HepG2 (cell line): ENCODE results near the gene SNX18. TPM values are rescaled to one million over a fixed set of nuclear protein-coding genes. Genes with fewer than 3 reads are reported as not detected.

Experiments used
- ATAC-seq: fragments of 200-7000 bp; cut with Tn5 transposase; 3 replicates; pipeline ENCODE4 v1.9.1; 2020; ENCODE audit warnings: mild to moderate bottlenecking, moderate library complexity
- BruUV-seq: library from RNA; stranded (reverse); fragments of 400-500 nt; replicated peaks from 2 replicates; lab custom pipeline; 2021; lab: Mats Ljungman, UMichigan
- CTCF ChIA-PET: fragments of 300-600 bp; formaldehyde crosslinking; extraction: SDS; loops from one replicate; lab custom pipeline; 2021; ENCODE audit warnings: low total read pairs, inconsistent platforms, low intra/inter-chr PET ratio; lab: Yijun Ruan, JAX
- POLR2A ChIA-PET: fragments of 350-600 bp; sonication (Branson Sonifier 250); formaldehyde crosslinking; loops from one replicate; lab custom pipeline; 2020; ENCODE audit warnings: antibody characterized with exemption, inconsistent platforms; lab: Yijun Ruan, JAX
- DNase-seq: peaks from one replicate; pipeline ENCODE4 v3.0.0-alpha.2; 2015; ENCODE audit warnings: low spot score
- FAIRE-seq: peaks from 3 replicates; lab custom pipeline; 2011; peaks lifted over from hg19 to GRCh38; lab: Jason Lieb, UNC
- H2AFZ ChIP-seq: one replicate; pipeline ENCODE4 v1.6.1; 2011; ENCODE audit warnings: low read length, inconsistent platforms
- H3K27ac ChIP-seq: fragments of 300-600 bp; 3 replicates; pipeline ENCODE4 v1.8.0; 2011; ENCODE audit warnings: mixed run types, mild to moderate bottlenecking, mixed read lengths, low read length, inconsistent platforms; ENCODE audit not compliant: insufficient read depth; ENCODE audit errors: extremely low read length
- H3K27me3 ChIP-seq, 2 experiments: fragments of 200-600 bp in 1 of 2; 2 replicates in 1 of 2; 3 replicates in 1 of 2; pipeline versions ENCODE4 v1.6.0 to v1.8.0; 2011; ENCODE audit warnings: low read length in 2 of 2, mild to moderate bottlenecking in 2 of 2, moderate library complexity in 2 of 2, inconsistent platforms in 1 of 2; ENCODE audit not compliant: insufficient read depth in 2 of 2, control insufficient read depth in 1 of 2
- H3K36me3 ChIP-seq, 2 experiments: fragments of 200-600 bp in 1 of 2; replicated peaks in 1 of 2; 2 replicates in 1 of 2; 3 replicates in 1 of 2; pipeline versions ENCODE4 v1.5.1 to v1.8.0; 2011; ENCODE audit warnings: low read length in 2 of 2, inconsistent platforms in 1 of 2; ENCODE audit not compliant: insufficient read depth in 2 of 2, control insufficient read depth in 1 of 2
- H3K4me1 ChIP-seq: 2 replicates; pipeline ENCODE4 v1.5.1; 2012; ENCODE audit warnings: low read length, inconsistent platforms; ENCODE audit not compliant: insufficient read depth
- H3K4me2 ChIP-seq: 2 replicates; pipeline ENCODE4 v1.6.0; 2011; ENCODE audit warnings: low read depth, low read length, inconsistent platforms
- H3K4me3 ChIP-seq, 3 experiments: fragments of 200-600 bp in 1 of 3; sonication (generic), shearing (Covaris generic) in 1 of 3; replicated peaks in 1 of 3; 2 replicates each; pipeline ENCODE4 v1.5.1; 2011 to 2016; ENCODE audit warnings: low read length in 3 of 3, inconsistent platforms in 2 of 3, low read depth in 2 of 3, mild to moderate bottlenecking in 2 of 3, control low read depth in 1 of 3, mixed read lengths in 1 of 3; ENCODE audit not compliant: insufficient read depth in 1 of 3
- H3K79me2 ChIP-seq: one replicate; pipeline ENCODE4 v1.6.1; 2011; ENCODE audit warnings: low read length, inconsistent platforms; ENCODE audit not compliant: insufficient read depth
- H3K9ac ChIP-seq: 2 replicates; pipeline ENCODE4 v1.6.0; 2011; ENCODE audit warnings: mild to moderate bottlenecking, low read depth, low read length, inconsistent platforms; ENCODE audit not compliant: insufficient read depth
- H3K9me3 ChIP-seq: 2 replicates; pipeline ENCODE4 v1.5.1; 2012; ENCODE audit warnings: mild to moderate bottlenecking, low read length
- H4K20me1 ChIP-seq: 2 replicates; pipeline ENCODE4 v1.6.0; 2011; ENCODE audit warnings: inconsistent platforms, mild to moderate bottlenecking, low read length, moderate library complexity; ENCODE audit not compliant: insufficient read depth
- ARNT2 ChIP-seq: sonication (generic); formaldehyde crosslinking; IDR thresholded peaks from 2 replicates; pipeline ENCODE4 v1.8.0; 2022; ENCODE audit warnings: mild to moderate bottlenecking, low read depth, missing genetic modification reagents, moderate library complexity
- ELF3 ChIP-seq: IDR thresholded peaks from 2 replicates; pipeline ENCODE4 v1.6.1; 2016; ENCODE audit warnings: missing genetic modification reagents, missing compliant biosample characterization
- EP300 ChIP-seq, 3 experiments: sonication (generic) in 1 of 3; formaldehyde crosslinking in 1 of 3; IDR thresholded peaks; 2 replicates each; pipeline versions ENCODE4 v1.5.1 to v1.6.1; 2011 to 2020; ENCODE audit warnings: low read depth in 2 of 3, low read length in 2 of 3, borderline replicate concordance in 1 of 3, improper control_type of control experiment in 1 of 3, mild to moderate bottlenecking in 1 of 3, missing genetic modification reagents in 1 of 3, moderate library complexity in 1 of 3
- HMG20A ChIP-seq: IDR thresholded peaks from 2 replicates; pipeline ENCODE4 v1.6.1; 2016; ENCODE audit warnings: borderline replicate concordance
- HNRNPK ChIP-seq: fragments of 200-400 bp; formaldehyde crosslinking; IDR thresholded peaks from 2 replicates; pipeline ENCODE4 v1.6.1; 2018; ENCODE audit warnings: low read length, low read depth, moderate library complexity, mild to moderate bottlenecking; ENCODE audit not compliant: poor library complexity, severe bottlenecking
- MAZ ChIP-seq, 2 experiments: sonication (generic) in 1 of 2; formaldehyde crosslinking in 1 of 2; IDR thresholded peaks; 2 replicates each; pipeline versions ENCODE4 v1.5.0 to v1.6.1; 2012 to 2020; ENCODE audit warnings: low read depth in 2 of 2, mild to moderate bottlenecking in 2 of 2, borderline replicate concordance in 1 of 2, improper control_type of control experiment in 1 of 2, low read length in 1 of 2, missing genetic modification reagents in 1 of 2, moderate library complexity in 1 of 2
- MYNN ChIP-seq: sonication (generic); formaldehyde crosslinking; IDR thresholded peaks from 2 replicates; pipeline ENCODE4 v1.4.0; 2020; ENCODE audit warnings: mild to moderate bottlenecking, low read depth, missing genetic modification reagents
- PRMT3 ChIP-seq: sonication (generic); formaldehyde crosslinking; IDR thresholded peaks from 2 replicates; pipeline ENCODE4 v1.8.1; 2022; ENCODE audit warnings: low read depth, mild to moderate bottlenecking, moderate library complexity, missing genetic modification reagents, borderline replicate concordance
- RARA ChIP-seq: IDR thresholded peaks from 2 replicates; pipeline ENCODE4 v1.6.1; 2016; ENCODE audit warnings: missing genetic modification reagents, missing compliant biosample characterization
- SRY ChIP-seq: sonication (generic); formaldehyde crosslinking; IDR thresholded peaks from 2 replicates; pipeline ENCODE4 v1.8.0; 2022; ENCODE audit warnings: mild to moderate bottlenecking, missing genetic modification reagents
- ZNF17 ChIP-seq: sonication (generic); formaldehyde crosslinking; IDR thresholded peaks from 2 replicates; pipeline ENCODE4 v1.5.0; 2020; ENCODE audit warnings: mild to moderate bottlenecking, missing genetic modification reagents
- ZNF331 ChIP-seq: sonication (generic); formaldehyde crosslinking; IDR thresholded peaks from 2 replicates; pipeline ENCODE4 v1.4.0; 2020; ENCODE audit warnings: missing genetic modification reagents
- ZNF746 ChIP-seq: sonication (generic); formaldehyde crosslinking; IDR thresholded peaks from 2 replicates; pipeline ENCODE4 v1.8.0; 2022; ENCODE audit warnings: mild to moderate bottlenecking, missing genetic modification reagents
- ZNF780A ChIP-seq: sonication (generic); formaldehyde crosslinking; IDR thresholded peaks from 2 replicates; pipeline ENCODE4 v1.8.0; 2022; ENCODE audit warnings: mild to moderate bottlenecking, missing genetic modification reagents, moderate library complexity
- ZNF879 ChIP-seq: sonication (generic); formaldehyde crosslinking; IDR thresholded peaks from 2 replicates; pipeline ENCODE4 v1.8.1; 2023; ENCODE audit warnings: missing genetic modification reagents
- WGBS: methylation state at CpG from one replicate; pipeline ENCODE4 v1.1.6; 2017; ENCODE audit warnings: low lambda C conversion rate; 5-methylcytosine and 5-hydroxymethylcytosine counted together
- in situ Hi-C: cut with HindIII; loops from 2 replicates; pipeline ENCODE4 v1.10.0; 2017; ENCODE audit warnings: low pct_unique_long_range_greater_than_20kb; ENCODE audit not compliant: extremely low pct_ligation_motif_present
- intact Hi-C: fragments of 100-400 bp; cut with micrococcal nuclease; formaldehyde crosslinking; loops from one replicate; pipeline ENCODE4 v1.10.0; 2022; ENCODE audit not compliant: unreplicated experiment
- polyA plus RNA-seq, 8 experiments: library from polyadenylated mRNA; depleted of rRNA in 3 of 8; stranded (reverse) in 7 of 8; unstranded in 1 of 8; fragments of >200 nt; fragmentation: Illumina TruSeq in 4 of 8; extraction: Trizol in 4 of 8; gene quantifications; 2 replicates each; pipeline versions ENCODE4 v1.2.1 to v1.2.3, GENCODE V29; 2011 to 2016; ENCODE audit warnings: low read depth in 4 of 8, missing spikeins in 1 of 8, mixed read lengths in 1 of 8; ENCODE audit not compliant: insufficient read depth in 1 of 8
- total RNA-seq, 5 experiments: library from RNA; depleted of rRNA; stranded (reverse); fragments of >200 nt; fragmentation: Illumina TruSeq; extraction: Trizol; gene quantifications; 2 replicates each; pipeline ENCODE4 v1.2.3, GENCODE V29; 2016; ENCODE audit warnings: low read depth in 1 of 5
- TF ChIP-seq, protein P1 (sequence below): IDR thresholded peaks from 2 replicates; pipeline ENCODE4 v1.6.1; 2012; ENCODE audit warnings: low read length, improper control_type of control experiment
- TF ChIP-seq, protein P2 (sequence below): sonication (generic); formaldehyde crosslinking; IDR thresholded peaks from 2 replicates; pipeline ENCODE4 v1.5.1; 2020; ENCODE audit warnings: mild to moderate bottlenecking, missing genetic modification reagents, borderline replicate concordance
- TF ChIP-seq, protein P3 (sequence below): sonication (generic); formaldehyde crosslinking; IDR thresholded peaks from 2 replicates; pipeline ENCODE4 v1.4.0; 2020; ENCODE audit warnings: mild to moderate bottlenecking, missing genetic modification reagents

SNX18 gene
- total and polyA plus RNA-seq, 2 of the 13 experiments (the other 11 are each of a cell fraction or from before 2014, with no cell fraction given): 2.3 to 6.2 TPM

DNA sequence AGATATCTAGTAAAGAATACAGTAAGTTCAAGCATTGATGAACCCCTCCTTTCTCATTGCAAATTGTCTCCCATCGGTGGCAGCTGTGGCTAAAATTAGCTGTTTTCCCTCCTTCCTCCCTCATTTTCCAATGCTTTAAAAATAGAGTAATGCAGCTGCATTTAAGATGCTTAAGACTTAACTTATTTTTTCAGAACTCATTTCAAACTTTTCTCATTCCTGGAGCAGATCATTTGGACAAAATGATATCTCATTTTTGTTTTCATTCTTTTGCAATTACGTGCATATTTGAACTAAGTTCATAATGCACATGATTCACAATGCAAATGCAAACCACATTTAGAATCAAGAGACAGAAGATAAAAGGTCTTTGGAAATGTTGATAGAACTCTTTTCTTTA, 47.4 kb upstream of the SNX18 start:
- Histone ChIP-seq H3K79me2 (no peaks in the 10 kb centered on the region), H3K27me3 (no peaks in the 10 kb centered on the region; a peak in 1 of 5 replicates), H3K4me3 (no peak overlapping the region), H3K4me2 (no peak overlapping the region), H3K36me3 (no peaks in the 10 kb centered on the region), H3K4me1 (no peaks in the 10 kb centered on the region), H3K9ac (no peak overlapping the region), H4K20me1 (no peaks in the 10 kb centered on the region), H2AFZ (no peak overlapping the region), H3K9me3 (no peaks in the 10 kb centered on the region), H3K27ac (no peak overlapping the region)
- ATAC-seq (no peak), FAIRE-seq (no peak), DNase-seq (no peak)
- BruUV-seq: no TSS peak
- 2% methylated on average over 2 of the region's 2 CpGs for WGBS
- POLR2A ChIA-PET: no interaction called here
- in situ Hi-C loops (no loop called here), intact Hi-C loops (no loop called here)
- CTCF ChIA-PET: no interaction called here
- TF ChIP-seq ZNF746 (CRISPR knock-in tag): no peak
- no peak for TF ChIP-seq MAZ (IDR thresholded peaks at IDR 0.05; ENCODE audit: borderline replicate concordance, low read depth, low read length)
- no peak for TF ChIP-seq MAZ (CRISPR knock-in tag; IDR thresholded peaks at IDR 0.05; ENCODE audit: low read depth)
- no peak for TF ChIP-seq HNRNPK
- TF ChIP-seq ZNF879 (CRISPR knock-in tag): no peak
- TF ChIP-seq EP300 (IDR thresholded peaks at IDR 0.05; ENCODE audit: low read depth in 2 of 2, low read length in 2 of 2): no peak
- no peak for TF ChIP-seq EP300 (CRISPR knock-in tag; IDR thresholded peaks at IDR 0.05; ENCODE audit: borderline replicate concordance)
- TF ChIP-seq, protein P1, sequence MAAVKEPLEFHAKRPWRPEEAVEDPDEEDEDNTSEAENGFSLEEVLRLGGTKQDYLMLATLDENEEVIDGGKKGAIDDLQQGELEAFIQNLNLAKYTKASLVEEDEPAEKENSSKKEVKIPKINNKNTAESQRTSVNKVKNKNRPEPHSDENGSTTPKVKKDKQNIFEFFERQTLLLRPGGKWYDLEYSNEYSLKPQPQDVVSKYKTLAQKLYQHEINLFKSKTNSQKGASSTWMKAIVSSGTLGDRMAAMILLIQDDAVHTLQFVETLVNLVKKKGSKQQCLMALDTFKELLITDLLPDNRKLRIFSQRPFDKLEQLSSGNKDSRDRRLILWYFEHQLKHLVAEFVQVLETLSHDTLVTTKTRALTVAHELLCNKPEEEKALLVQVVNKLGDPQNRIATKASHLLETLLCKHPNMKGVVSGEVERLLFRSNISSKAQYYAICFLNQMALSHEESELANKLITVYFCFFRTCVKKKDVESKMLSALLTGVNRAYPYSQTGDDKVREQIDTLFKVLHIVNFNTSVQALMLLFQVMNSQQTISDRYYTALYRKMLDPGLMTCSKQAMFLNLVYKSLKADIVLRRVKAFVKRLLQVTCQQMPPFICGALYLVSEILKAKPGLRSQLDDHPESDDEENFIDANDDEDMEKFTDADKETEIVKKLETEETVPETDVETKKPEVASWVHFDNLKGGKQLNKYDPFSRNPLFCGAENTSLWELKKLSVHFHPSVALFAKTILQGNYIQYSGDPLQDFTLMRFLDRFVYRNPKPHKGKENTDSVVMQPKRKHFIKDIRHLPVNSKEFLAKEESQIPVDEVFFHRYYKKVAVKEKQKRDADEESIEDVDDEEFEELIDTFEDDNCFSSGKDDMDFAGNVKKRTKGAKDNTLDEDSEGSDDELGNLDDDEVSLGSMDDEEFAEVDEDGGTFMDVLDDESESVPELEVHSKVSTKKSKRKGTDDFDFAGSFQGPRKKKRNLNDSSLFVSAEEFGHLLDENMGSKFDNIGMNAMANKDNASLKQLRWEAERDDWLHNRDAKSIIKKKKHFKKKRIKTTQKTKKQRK: no peak
- TF ChIP-seq SRY (CRISPR knock-in tag): no peak
- TF ChIP-seq, protein P2, sequence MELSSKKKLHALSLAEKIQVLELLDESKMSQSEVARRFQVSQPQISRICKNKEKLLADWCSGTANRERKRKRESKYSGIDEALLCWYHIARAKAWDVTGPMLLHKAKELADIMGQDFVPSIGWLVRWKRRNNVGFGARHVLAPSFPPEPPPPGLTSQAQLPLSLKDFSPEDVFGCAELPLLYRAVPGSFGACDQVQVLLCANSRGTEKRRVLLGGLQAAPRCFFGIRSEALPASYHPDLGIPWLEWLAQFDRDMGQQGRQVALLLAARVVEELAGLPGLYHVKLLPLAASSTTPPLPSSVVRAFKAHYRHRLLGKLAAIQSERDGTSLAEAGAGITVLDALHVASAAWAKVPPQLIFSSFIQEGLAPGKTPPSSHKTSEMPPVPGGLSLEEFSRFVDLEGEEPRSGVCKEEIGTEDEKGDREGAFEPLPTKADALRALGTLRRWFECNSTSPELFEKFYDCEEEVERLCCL (CRISPR knock-in tag): no peak
- no peak for TF ChIP-seq HMG20A
- no peak for TF ChIP-seq MYNN (CRISPR knock-in tag)
- TF ChIP-seq RARA (CRISPR knock-in tag): no peak
- TF ChIP-seq ZNF331: no peak
- TF ChIP-seq, protein P3, sequence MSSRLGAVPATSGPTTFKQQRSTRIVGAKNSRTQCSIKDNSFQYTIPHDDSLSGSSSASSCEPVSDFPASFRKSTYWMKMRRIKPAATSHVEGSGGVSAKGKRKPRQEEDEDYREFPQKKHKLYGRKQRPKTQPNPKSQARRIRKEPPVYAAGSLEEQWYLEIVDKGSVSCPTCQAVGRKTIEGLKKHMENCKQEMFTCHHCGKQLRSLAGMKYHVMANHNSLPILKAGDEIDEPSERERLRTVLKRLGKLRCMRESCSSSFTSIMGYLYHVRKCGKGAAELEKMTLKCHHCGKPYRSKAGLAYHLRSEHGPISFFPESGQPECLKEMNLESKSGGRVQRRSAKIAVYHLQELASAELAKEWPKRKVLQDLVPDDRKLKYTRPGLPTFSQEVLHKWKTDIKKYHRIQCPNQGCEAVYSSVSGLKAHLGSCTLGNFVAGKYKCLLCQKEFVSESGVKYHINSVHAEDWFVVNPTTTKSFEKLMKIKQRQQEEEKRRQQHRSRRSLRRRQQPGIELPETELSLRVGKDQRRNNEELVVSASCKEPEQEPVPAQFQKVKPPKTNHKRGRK (CRISPR knock-in tag): no peak
- no peak for TF ChIP-seq ARNT2 (CRISPR knock-in tag)
- TF ChIP-seq ZNF17: no peak
- TF ChIP-seq PRMT3 (CRISPR knock-in tag): no peak
- no peak for TF ChIP-seq ZNF780A (CRISPR knock-in tag)
- no peak for TF ChIP-seq ELF3 (CRISPR knock-in tag)
